K562 (cell line): Measurements from ENCODE around the gene KLHL35. TPM values are rescaled to one million over a fixed set of nuclear protein-coding genes. Genes with fewer than 3 reads are reported as not detected.

Experiments used
- BHLHE40 ChIP-seq: IDR thresholded peaks from 2 replicates; pipeline ENCODE4 v1.6.1; 2011; ENCODE audit warnings: low read length, improper control_type of control experiment
- CREBBP ChIP-seq: IDR thresholded peaks from one replicate; pipeline ENCODE4 v1.6.1; 2012; ENCODE audit warnings: low read depth, mild to moderate bottlenecking, control low read depth, inconsistent platforms, low read length
- FOXA1 ChIP-seq: fragments of 450-650 bp; IDR thresholded peaks from 2 replicates; pipeline ENCODE4 v1.6.1; 2016; ENCODE audit warnings: mild to moderate bottlenecking, borderline replicate concordance
- NELFE ChIP-seq: IDR thresholded peaks from 2 replicates; pipeline ENCODE4 v1.6.1; 2011; ENCODE audit warnings: mild to moderate bottlenecking; ENCODE audit not compliant: insufficient read depth, insufficient read length
- NFE2L1 ChIP-seq: fragments of 450-650 bp; IDR thresholded peaks from 2 replicates; pipeline ENCODE4 v1.6.1; 2016; ENCODE audit warnings: missing genetic modification characterization, low read depth, mild to moderate bottlenecking, missing compliant biosample characterization, moderate library complexity, borderline replicate concordance
- TRIM24 ChIP-seq, 2 experiments: fragments of 450-650 bp; IDR thresholded peaks; 2 replicates each; pipeline ENCODE4 v1.6.1; 2016
- ZNF324 ChIP-seq: fragments of 250-450 bp; sonication (Bioruptor Pico); IDR thresholded peaks from 2 replicates; pipeline ENCODE4 v1.4.0; 2020; ENCODE audit warnings: mild to moderate bottlenecking
- ZNF436 ChIP-seq: fragments of 250-450, 450-650 bp; sonication (Bioruptor Pico); formaldehyde crosslinking; IDR thresholded peaks from 2 replicates; pipeline ENCODE4 v1.7.0; 2020; ENCODE audit warnings: mild to moderate bottlenecking
- polyA plus RNA-seq, 8 experiments: library from polyadenylated mRNA; depleted of rRNA in 4 of 8; stranded (reverse) in 5 of 8; unstranded in 3 of 8; fragments of >200 nt; fragmentation: Nextera tagmentation in 2 of 8; fragmentation: Illumina TruSeq in 1 of 8; extraction: Ambion mirVana in 2 of 8; extraction: Trizol in 1 of 8; gene quantifications; 2 replicates each; pipeline versions ENCODE4 v1.2.1 to v1.2.3, GENCODE V29; 2011 to 2014; ENCODE audit warnings: inconsistent platforms in 1 of 8, missing spikeins in 1 of 8
- total RNA-seq, 7 experiments: library from RNA; depleted of rRNA in 6 of 7; stranded (reverse); fragments of >200 nt in 6 of 7; fragmentation: Illumina TruSeq in 2 of 7; extraction: Trizol in 2 of 7; gene quantifications; 2 replicates each; pipeline versions ENCODE4 v1.2.1 to v1.2.3, GENCODE V29; 2011 to 2021; ENCODE audit warnings: low replicate concordance in 1 of 7
- TF ChIP-seq, protein P1 (sequence below): sonication (generic); formaldehyde crosslinking; IDR thresholded peaks from 2 replicates; pipeline ENCODE4 v1.8.1; 2023; ENCODE audit warnings: mild to moderate bottlenecking, missing genetic modification reagents
- TF ChIP-seq, protein P2 (sequence below): IDR thresholded peaks from 2 replicates; pipeline ENCODE4 v1.6.1; 2011; ENCODE audit warnings: borderline replicate concordance, low read depth, mild to moderate bottlenecking, moderate library complexity, low read length; ENCODE audit not compliant: insufficient read depth, poor library complexity, severe bottlenecking
- TF ChIP-seq, protein P3 (sequence below): fragments of 450-650 bp; IDR thresholded peaks from 2 replicates; pipeline ENCODE4 v1.7.0; 2016; ENCODE audit warnings: borderline replicate concordance
- TF ChIP-seq, protein P4 (sequence below): fragments of 150-350 bp; IDR thresholded peaks from 2 replicates; pipeline ENCODE4 v1.6.1; 2014; ENCODE audit warnings: low read depth, mild to moderate bottlenecking, low read length, borderline replicate concordance

KLHL35 gene
- total and polyA plus RNA-seq, 9 of the 15 experiments (the other 6 are each of a cell fraction or from before 2014, with no cell fraction given) = not detected

DNA sequence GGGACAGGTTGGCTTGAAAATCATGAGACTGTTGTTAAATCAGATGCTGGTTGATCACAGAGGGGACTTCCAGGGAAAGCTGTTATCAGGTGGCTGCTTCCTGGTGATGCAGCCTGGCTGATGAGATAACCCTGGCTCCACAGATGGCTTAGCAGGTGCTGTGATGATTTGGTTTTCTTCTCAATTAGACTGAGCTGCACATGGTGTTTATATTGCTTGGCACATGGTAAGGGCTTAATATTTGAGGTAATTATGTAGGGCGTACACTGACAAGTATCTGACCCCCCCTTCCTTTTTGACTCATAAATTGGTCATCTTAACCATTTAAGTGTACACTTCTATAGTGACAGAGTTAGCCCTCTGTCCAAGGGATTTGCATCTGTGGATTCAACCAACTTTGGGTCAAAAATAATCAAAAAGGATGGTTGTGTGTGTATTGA, 26.6 kb downstream of the KLHL35 start (continued):
- no peak for TF ChIP-seq ZNF436
- peak; percentile 40; the same call in 1 of the 2 replicates for TF ChIP-seq BHLHE40
- no peak for TF ChIP-seq ZNF324 (CRISPR knock-in tag)
- TF ChIP-seq CREBBP = no peak
- TF ChIP-seq, protein P1, sequence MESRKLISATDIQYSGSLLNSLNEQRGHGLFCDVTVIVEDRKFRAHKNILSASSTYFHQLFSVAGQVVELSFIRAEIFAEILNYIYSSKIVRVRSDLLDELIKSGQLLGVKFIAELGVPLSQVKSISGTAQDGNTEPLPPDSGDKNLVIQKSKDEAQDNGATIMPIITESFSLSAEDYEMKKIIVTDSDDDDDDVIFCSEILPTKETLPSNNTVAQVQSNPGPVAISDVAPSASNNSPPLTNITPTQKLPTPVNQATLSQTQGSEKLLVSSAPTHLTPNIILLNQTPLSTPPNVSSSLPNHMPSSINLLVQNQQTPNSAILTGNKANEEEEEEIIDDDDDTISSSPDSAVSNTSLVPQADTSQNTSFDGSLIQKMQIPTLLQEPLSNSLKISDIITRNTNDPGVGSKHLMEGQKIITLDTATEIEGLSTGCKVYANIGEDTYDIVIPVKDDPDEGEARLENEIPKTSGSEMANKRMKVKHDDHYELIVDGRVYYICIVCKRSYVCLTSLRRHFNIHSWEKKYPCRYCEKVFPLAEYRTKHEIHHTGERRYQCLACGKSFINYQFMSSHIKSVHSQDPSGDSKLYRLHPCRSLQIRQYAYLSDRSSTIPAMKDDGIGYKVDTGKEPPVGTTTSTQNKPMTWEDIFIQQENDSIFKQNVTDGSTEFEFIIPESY (CRISPR knock-in tag) = no peak
- peak; percentile 93 to 97 for TF ChIP-seq TRIM24 (IDR thresholded peaks at IDR 0.05)
- TF ChIP-seq NELFE = no peak
- no peak for TF ChIP-seq NFE2L1 (tag)
- TF ChIP-seq, protein P2, sequence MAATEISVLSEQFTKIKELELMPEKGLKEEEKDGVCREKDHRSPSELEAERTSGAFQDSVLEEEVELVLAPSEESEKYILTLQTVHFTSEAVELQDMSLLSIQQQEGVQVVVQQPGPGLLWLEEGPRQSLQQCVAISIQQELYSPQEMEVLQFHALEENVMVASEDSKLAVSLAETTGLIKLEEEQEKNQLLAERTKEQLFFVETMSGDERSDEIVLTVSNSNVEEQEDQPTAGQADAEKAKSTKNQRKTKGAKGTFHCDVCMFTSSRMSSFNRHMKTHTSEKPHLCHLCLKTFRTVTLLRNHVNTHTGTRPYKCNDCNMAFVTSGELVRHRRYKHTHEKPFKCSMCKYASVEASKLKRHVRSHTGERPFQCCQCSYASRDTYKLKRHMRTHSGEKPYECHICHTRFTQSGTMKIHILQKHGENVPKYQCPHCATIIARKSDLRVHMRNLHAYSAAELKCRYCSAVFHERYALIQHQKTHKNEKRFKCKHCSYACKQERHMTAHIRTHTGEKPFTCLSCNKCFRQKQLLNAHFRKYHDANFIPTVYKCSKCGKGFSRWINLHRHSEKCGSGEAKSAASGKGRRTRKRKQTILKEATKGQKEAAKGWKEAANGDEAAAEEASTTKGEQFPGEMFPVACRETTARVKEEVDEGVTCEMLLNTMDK = no peak
- TF ChIP-seq FOXA1 = no peak
- TF ChIP-seq, protein P3, sequence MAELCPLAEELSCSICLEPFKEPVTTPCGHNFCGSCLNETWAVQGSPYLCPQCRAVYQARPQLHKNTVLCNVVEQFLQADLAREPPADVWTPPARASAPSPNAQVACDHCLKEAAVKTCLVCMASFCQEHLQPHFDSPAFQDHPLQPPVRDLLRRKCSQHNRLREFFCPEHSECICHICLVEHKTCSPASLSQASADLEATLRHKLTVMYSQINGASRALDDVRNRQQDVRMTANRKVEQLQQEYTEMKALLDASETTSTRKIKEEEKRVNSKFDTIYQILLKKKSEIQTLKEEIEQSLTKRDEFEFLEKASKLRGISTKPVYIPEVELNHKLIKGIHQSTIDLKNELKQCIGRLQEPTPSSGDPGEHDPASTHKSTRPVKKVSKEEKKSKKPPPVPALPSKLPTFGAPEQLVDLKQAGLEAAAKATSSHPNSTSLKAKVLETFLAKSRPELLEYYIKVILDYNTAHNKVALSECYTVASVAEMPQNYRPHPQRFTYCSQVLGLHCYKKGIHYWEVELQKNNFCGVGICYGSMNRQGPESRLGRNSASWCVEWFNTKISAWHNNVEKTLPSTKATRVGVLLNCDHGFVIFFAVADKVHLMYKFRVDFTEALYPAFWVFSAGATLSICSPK = no peak
- TF ChIP-seq, protein P4, sequence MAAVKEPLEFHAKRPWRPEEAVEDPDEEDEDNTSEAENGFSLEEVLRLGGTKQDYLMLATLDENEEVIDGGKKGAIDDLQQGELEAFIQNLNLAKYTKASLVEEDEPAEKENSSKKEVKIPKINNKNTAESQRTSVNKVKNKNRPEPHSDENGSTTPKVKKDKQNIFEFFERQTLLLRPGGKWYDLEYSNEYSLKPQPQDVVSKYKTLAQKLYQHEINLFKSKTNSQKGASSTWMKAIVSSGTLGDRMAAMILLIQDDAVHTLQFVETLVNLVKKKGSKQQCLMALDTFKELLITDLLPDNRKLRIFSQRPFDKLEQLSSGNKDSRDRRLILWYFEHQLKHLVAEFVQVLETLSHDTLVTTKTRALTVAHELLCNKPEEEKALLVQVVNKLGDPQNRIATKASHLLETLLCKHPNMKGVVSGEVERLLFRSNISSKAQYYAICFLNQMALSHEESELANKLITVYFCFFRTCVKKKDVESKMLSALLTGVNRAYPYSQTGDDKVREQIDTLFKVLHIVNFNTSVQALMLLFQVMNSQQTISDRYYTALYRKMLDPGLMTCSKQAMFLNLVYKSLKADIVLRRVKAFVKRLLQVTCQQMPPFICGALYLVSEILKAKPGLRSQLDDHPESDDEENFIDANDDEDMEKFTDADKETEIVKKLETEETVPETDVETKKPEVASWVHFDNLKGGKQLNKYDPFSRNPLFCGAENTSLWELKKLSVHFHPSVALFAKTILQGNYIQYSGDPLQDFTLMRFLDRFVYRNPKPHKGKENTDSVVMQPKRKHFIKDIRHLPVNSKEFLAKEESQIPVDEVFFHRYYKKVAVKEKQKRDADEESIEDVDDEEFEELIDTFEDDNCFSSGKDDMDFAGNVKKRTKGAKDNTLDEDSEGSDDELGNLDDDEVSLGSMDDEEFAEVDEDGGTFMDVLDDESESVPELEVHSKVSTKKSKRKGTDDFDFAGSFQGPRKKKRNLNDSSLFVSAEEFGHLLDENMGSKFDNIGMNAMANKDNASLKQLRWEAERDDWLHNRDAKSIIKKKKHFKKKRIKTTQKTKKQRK = no peak
